ENCODE data around the gene TANGO2.

TANGO2 gene

DNA sequence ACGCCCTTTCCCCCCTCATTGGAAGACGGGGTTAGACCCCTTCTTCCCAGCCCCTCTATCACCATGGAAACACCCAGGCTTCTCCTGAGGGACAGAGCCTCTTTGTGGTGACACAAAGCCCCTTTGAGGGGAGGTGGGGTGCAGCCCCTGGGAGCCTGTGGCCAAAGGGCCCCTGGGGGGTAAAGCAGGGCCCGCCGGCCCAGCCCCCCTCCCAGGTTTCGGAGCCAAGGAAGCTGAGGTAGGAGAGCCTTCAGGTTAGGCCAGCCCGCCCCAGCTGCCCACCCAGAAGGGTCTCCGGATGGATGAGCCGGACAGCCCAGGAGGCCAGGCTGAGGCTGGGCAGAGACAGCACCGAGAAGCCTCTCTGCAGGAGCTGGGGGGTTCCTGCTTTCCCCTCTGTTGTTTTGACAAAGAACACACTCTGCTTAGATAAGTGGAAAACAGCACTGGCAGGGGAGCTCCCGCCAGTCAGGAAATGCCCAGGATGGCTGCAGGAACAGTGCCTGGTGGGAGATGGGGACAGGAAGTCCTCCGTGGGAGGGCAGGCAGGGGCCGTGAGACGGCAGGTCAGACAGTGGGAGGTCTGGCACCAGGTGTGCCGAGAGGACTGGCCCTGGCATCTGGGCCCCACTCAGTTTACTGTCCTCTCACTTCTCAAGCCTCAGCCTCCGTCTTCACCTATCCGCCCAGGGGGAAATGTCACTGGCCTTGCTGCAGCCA, 22.5 kb upstream of the TANGO2 start:
- no peak for TF ChIP-seq YY1 (IDR thresholded peaks at IDR 0.05; ENCODE audit: low read depth)
- no peak for TF ChIP-seq TEAD4 (IDR thresholded peaks at IDR 0.05)
- TF ChIP-seq ZBTB7A (IDR thresholded peaks at IDR 0.05; ENCODE audit: low read depth) = 0 out of 2 replicates have a peak, but pooled peaks have one; percentile 62
- peak; percentile 22; the same call in 1 of the 2 replicates for TF ChIP-seq EP300 (IDR thresholded peaks at IDR 0.05; ENCODE audit: borderline replicate concordance)
- no peak for TF ChIP-seq EGR1 (IDR thresholded peaks at IDR 0.05)

DNA sequence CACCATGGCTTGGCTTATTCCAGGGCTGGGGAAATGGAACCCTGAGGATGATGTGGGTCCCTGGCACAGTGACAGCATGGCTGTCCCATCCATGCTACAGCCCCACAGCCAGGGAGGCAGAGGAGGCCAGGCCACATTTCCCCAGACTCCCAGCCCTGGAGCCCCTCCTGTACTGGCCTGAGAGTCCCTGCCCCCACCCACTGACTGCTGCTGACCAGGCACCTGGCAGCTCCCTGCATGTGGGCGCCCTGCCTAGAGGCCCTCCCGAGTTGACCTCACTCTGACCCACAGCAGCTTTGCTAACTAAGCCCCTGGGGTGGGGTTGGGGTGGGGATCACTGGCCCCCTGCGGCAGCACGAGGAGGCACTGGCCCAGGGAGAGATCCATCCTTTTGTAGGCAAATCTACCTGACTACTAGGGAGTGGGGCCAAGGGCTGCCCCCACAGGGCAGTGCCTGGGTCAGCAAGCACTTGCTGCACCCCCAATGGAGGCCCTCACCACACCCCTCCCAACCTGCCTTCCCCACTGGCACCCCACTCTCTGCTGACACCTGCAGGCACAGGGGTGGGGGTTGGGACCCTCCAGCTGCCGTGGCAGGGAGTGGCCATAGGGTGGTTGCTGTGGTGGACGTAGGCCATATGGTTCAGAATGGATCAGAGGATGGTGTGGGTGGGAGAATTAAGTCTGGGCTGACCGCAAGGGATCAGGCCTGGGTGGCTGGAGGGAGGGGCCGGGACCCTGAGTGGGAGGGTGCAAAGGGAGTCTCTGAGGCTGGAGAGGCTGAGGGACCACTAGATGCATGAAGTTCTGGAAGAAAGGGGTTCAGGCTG, 21.7 kb upstream of the TANGO2 start:
- TF ChIP-seq CREB1 (IDR thresholded peaks at IDR 0.05; ENCODE audit: low read depth) = no peak
- TF ChIP-seq TAF1 (IDR thresholded peaks at IDR 0.05; ENCODE audit: low read depth) = no peak
- no peak for TF ChIP-seq TCF12 (IDR thresholded peaks at IDR 0.05; ENCODE audit: low read depth)
- TF ChIP-seq, protein P1, sequence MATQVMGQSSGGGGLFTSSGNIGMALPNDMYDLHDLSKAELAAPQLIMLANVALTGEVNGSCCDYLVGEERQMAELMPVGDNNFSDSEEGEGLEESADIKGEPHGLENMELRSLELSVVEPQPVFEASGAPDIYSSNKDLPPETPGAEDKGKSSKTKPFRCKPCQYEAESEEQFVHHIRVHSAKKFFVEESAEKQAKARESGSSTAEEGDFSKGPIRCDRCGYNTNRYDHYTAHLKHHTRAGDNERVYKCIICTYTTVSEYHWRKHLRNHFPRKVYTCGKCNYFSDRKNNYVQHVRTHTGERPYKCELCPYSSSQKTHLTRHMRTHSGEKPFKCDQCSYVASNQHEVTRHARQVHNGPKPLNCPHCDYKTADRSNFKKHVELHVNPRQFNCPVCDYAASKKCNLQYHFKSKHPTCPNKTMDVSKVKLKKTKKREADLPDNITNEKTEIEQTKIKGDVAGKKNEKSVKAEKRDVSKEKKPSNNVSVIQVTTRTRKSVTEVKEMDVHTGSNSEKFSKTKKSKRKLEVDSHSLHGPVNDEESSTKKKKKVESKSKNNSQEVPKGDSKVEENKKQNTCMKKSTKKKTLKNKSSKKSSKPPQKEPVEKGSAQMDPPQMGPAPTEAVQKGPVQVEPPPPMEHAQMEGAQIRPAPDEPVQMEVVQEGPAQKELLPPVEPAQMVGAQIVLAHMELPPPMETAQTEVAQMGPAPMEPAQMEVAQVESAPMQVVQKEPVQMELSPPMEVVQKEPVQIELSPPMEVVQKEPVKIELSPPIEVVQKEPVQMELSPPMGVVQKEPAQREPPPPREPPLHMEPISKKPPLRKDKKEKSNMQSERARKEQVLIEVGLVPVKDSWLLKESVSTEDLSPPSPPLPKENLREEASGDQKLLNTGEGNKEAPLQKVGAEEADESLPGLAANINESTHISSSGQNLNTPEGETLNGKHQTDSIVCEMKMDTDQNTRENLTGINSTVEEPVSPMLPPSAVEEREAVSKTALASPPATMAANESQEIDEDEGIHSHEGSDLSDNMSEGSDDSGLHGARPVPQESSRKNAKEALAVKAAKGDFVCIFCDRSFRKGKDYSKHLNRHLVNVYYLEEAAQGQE (IDR thresholded peaks at IDR 0.05; ENCODE audit: low read depth) = no peak
- TF ChIP-seq RAD21 (IDR thresholded peaks at IDR 0.05; ENCODE audit: low read depth) = no peak
- TF ChIP-seq EGR1 (IDR thresholded peaks at IDR 0.05) = no peak
- TF ChIP-seq, protein P2, sequence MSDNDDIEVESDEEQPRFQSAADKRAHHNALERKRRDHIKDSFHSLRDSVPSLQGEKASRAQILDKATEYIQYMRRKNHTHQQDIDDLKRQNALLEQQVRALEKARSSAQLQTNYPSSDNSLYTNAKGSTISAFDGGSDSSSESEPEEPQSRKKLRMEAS (IDR thresholded peaks at IDR 0.05) = no peak
- TF ChIP-seq TEAD4 (IDR thresholded peaks at IDR 0.05) = no peak
- no peak for TF ChIP-seq NFIC (IDR thresholded peaks at IDR 0.05)
- no peak for TF ChIP-seq CEBPB (IDR thresholded peaks at IDR 0.05)
- TF ChIP-seq YY1 (IDR thresholded peaks at IDR 0.05; ENCODE audit: low read depth) = no peak
- TF ChIP-seq, protein P3, sequence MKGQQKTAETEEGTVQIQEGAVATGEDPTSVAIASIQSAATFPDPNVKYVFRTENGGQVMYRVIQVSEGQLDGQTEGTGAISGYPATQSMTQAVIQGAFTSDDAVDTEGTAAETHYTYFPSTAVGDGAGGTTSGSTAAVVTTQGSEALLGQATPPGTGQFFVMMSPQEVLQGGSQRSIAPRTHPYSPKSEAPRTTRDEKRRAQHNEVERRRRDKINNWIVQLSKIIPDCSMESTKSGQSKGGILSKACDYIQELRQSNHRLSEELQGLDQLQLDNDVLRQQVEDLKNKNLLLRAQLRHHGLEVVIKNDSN (IDR thresholded peaks at IDR 0.05) = no peak
- TF ChIP-seq EP300 (IDR thresholded peaks at IDR 0.05; ENCODE audit: borderline replicate concordance) = no peak
- no peak for TF ChIP-seq FOXM1 (IDR thresholded peaks at IDR 0.05; ENCODE audit: borderline replicate concordance, low read depth)
- TF ChIP-seq ZBTB7A (IDR thresholded peaks at IDR 0.05; ENCODE audit: low read depth) = no peak

- TF ChIP-seq EP300 (IDR thresholded peaks at IDR 0.05; ENCODE audit: borderline replicate concordance) = no peak
- TF ChIP-seq FOXM1 (IDR thresholded peaks at IDR 0.05; ENCODE audit: borderline replicate concordance, low read depth) = no peak
- TF ChIP-seq YY1 (IDR thresholded peaks at IDR 0.05; ENCODE audit: low read depth) = no peak
- TF ChIP-seq EGR1 (IDR thresholded peaks at IDR 0.05) = no peak
Measured at GRCh38 chr22:20000246-20001081, 20.4 kb upstream of the TANGO2 start.

GRCh38 chr22:20001082-20001638, 19.8 kb upstream of the TANGO2 start:
- TF ChIP-seq YY1 (IDR thresholded peaks at IDR 0.05; ENCODE audit: low read depth) (no peak), CEBPB (IDR thresholded peaks at IDR 0.05) (no peak), EP300 (IDR thresholded peaks at IDR 0.05; ENCODE audit: borderline replicate concordance) (no peak), FOXM1 (IDR thresholded peaks at IDR 0.05; ENCODE audit: borderline replicate concordance, low read depth) (no peak), CREB1 (IDR thresholded peaks at IDR 0.05; ENCODE audit: low read depth) (no peak), TEAD4 (IDR thresholded peaks at IDR 0.05) (no peak), EGR1 (IDR thresholded peaks at IDR 0.05) (no peak), TAF1 (IDR thresholded peaks at IDR 0.05; ENCODE audit: low read depth) (no peak), ZBTB7A (IDR thresholded peaks at IDR 0.05; ENCODE audit: low read depth) (no peak), NFIC (IDR thresholded peaks at IDR 0.05) (no peak), TCF12 (IDR thresholded peaks at IDR 0.05; ENCODE audit: low read depth) (no peak), RAD21 (IDR thresholded peaks at IDR 0.05; ENCODE audit: low read depth) (no peak)
- TF ChIP-seq, protein P1 (IDR thresholded peaks at IDR 0.05; ENCODE audit: low read depth) = no peak
- TF ChIP-seq, protein P2 (IDR thresholded peaks at IDR 0.05) = no peak
- TF ChIP-seq, protein P3 (IDR thresholded peaks at IDR 0.05) = no peak
